Choroid plexus epithelial cell (primary cell): Measurements from ENCODE around the gene PRMT5.

ENCODE experiments used
- DNase-seq: peaks from one replicate; pipeline ENCODE4 v3.0.0-alpha.2; 2010; ENCODE audit warnings: low read depth
- H3K4me3 ChIP-seq: 2 replicates; pipeline ENCODE4 v1.5.1; 2011; ENCODE audit warnings: low read depth, mild to moderate bottlenecking, control low read depth, low read length, moderate library complexity
- CTCF ChIP-seq: conservative IDR thresholded peaks from 2 replicates; pipeline ENCODE4 v1.5.1; 2011; ENCODE audit warnings: low read depth, mild to moderate bottlenecking, control low read depth, inconsistent platforms, low read length, moderate library complexity

Gene PRMT5

GRCh38 chr14:22875748-22876319, 53.3 kb downstream of the PRMT5 start:
- no peak for TF ChIP-seq CTCF
- no peak for DNase-seq
- no peak overlapping the region for H3K4me3 ChIP-seq

- no peak for TF ChIP-seq CTCF
- H3K4me3 ChIP-seq = no peak overlapping the region
- DNase-seq = no peak
These were observed 54.0 kb downstream of the PRMT5 start for GRCh38 chr14:22875003-22875747.

GRCh38 chr14:22872833-22873520, 56.2 kb downstream of the PRMT5 start:
- no peak for DNase-seq
- no peak for TF ChIP-seq CTCF
- H3K4me3 ChIP-seq = peak overlapping the region; percentile 85

GRCh38 chr14:22872033-22872832, 56.9 kb downstream of the PRMT5 start:
- TF ChIP-seq CTCF = peak; percentile 96
- DNase-seq = peak; percentile 87
- H3K4me3 ChIP-seq = peak overlapping the region; percentile 85

- TF ChIP-seq CTCF = no peak
- H3K4me3 ChIP-seq = peak within 1 kb of the TSS; percentile 85
- DNase-seq = peak; percentile 89
These were observed 57.7 kb downstream of the PRMT5 start, which contains the start of gene LRP10 for GRCh38 chr14:22871224-22872032. LRP10 (plus strand) TSS chr14:22871740; CDS start chr14:22872304, 564 bp downstream.

- no peak for TF ChIP-seq CTCF
- H3K4me3 ChIP-seq = peak overlapping the region; percentile 85
- no peak for DNase-seq
These were observed 58.4 kb downstream of the PRMT5 start for GRCh38 chr14:22870811-22871223.
